Measurements from ENCODE around the gene LINS1.

DNA sequence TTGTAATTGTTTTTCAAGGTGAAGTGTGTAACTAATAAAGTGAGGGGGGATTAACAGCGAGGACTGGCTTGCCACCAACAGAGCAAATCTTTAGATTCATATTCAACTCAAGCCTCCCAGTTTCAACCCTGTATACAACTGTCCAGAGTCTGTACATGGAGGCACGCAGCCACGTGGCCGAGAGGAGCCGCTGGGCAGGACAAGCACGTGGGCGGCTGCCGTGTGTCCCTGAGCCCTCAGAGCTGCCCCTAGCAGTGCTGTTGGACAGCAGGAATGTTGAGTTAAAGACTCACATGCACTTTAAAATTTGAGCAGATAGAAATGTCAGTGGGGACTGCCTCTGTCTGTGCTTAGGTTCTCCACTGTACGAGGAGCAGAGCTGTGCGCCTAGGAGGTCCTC, 29.8 kb upstream of the LINS1 start:
- no peak for TF ChIP-seq HDAC2 (IDR thresholded peaks at IDR 0.05)
- no peak for TF ChIP-seq RNF2 (IDR thresholded peaks at IDR 0.05; ENCODE audit: borderline replicate concordance, low read depth)
- no peak for TF ChIP-seq KDM1A (IDR thresholded peaks at IDR 0.05; ENCODE audit: low read depth)
- TF ChIP-seq, protein P1, sequence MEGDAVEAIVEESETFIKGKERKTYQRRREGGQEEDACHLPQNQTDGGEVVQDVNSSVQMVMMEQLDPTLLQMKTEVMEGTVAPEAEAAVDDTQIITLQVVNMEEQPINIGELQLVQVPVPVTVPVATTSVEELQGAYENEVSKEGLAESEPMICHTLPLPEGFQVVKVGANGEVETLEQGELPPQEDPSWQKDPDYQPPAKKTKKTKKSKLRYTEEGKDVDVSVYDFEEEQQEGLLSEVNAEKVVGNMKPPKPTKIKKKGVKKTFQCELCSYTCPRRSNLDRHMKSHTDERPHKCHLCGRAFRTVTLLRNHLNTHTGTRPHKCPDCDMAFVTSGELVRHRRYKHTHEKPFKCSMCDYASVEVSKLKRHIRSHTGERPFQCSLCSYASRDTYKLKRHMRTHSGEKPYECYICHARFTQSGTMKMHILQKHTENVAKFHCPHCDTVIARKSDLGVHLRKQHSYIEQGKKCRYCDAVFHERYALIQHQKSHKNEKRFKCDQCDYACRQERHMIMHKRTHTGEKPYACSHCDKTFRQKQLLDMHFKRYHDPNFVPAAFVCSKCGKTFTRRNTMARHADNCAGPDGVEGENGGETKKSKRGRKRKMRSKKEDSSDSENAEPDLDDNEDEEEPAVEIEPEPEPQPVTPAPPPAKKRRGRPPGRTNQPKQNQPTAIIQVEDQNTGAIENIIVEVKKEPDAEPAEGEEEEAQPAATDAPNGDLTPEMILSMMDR (IDR thresholded peaks at IDR 0.05): no peak
- TF ChIP-seq ESRRA (IDR thresholded peaks at IDR 0.05; ENCODE audit: borderline replicate concordance, low read length): no peak
- TF ChIP-seq NR3C1 (IDR thresholded peaks at IDR 0.05): no peak
- TF ChIP-seq, protein P2, sequence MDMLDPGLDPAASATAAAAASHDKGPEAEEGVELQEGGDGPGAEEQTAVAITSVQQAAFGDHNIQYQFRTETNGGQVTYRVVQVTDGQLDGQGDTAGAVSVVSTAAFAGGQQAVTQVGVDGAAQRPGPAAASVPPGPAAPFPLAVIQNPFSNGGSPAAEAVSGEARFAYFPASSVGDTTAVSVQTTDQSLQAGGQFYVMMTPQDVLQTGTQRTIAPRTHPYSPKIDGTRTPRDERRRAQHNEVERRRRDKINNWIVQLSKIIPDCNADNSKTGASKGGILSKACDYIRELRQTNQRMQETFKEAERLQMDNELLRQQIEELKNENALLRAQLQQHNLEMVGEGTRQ (IDR thresholded peaks at IDR 0.05): no peak
- no peak for TF ChIP-seq HOXB13 (CRISPR knock-in tag; IDR thresholded peaks at IDR 0.05; ENCODE audit: low read depth)
- TF ChIP-seq, protein P3, sequence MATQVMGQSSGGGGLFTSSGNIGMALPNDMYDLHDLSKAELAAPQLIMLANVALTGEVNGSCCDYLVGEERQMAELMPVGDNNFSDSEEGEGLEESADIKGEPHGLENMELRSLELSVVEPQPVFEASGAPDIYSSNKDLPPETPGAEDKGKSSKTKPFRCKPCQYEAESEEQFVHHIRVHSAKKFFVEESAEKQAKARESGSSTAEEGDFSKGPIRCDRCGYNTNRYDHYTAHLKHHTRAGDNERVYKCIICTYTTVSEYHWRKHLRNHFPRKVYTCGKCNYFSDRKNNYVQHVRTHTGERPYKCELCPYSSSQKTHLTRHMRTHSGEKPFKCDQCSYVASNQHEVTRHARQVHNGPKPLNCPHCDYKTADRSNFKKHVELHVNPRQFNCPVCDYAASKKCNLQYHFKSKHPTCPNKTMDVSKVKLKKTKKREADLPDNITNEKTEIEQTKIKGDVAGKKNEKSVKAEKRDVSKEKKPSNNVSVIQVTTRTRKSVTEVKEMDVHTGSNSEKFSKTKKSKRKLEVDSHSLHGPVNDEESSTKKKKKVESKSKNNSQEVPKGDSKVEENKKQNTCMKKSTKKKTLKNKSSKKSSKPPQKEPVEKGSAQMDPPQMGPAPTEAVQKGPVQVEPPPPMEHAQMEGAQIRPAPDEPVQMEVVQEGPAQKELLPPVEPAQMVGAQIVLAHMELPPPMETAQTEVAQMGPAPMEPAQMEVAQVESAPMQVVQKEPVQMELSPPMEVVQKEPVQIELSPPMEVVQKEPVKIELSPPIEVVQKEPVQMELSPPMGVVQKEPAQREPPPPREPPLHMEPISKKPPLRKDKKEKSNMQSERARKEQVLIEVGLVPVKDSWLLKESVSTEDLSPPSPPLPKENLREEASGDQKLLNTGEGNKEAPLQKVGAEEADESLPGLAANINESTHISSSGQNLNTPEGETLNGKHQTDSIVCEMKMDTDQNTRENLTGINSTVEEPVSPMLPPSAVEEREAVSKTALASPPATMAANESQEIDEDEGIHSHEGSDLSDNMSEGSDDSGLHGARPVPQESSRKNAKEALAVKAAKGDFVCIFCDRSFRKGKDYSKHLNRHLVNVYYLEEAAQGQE (IDR thresholded peaks at IDR 0.05): no peak
- TF ChIP-seq CHD2 (IDR thresholded peaks at IDR 0.05; ENCODE audit: low read length, partially characterized antibody): no peak
- TF ChIP-seq MYC (IDR thresholded peaks at IDR 0.05; ENCODE audit: borderline replicate concordance, low read length): no peak
- no peak for TF ChIP-seq POLR2A (IDR thresholded peaks at IDR 0.05; ENCODE audit: low read length)
